HepG2 (cell line): ENCODE data around the gene SLC9A1. TPM values are rescaled to one million over a fixed set of nuclear protein-coding genes. Genes with fewer than 3 reads are reported as not detected.
A peak's percentile ranks its signal among the peaks of the same experiment; 100 is the strongest.

Experiments used
- ARID3A ChIP-seq: IDR thresholded peaks from 2 replicates; pipeline ENCODE4 v1.6.1; 2012; ENCODE audit warnings: low read depth, low read length, improper control_type of control experiment
- CBX5 ChIP-seq: sonication (generic); formaldehyde crosslinking; IDR thresholded peaks from 2 replicates; pipeline ENCODE4 v1.4.0; 2020; ENCODE audit warnings: missing genetic modification reagents, borderline replicate concordance
- ESRRA ChIP-seq: sonication (generic); formaldehyde crosslinking; IDR thresholded peaks from 2 replicates; pipeline ENCODE4 v1.5.1; 2020; ENCODE audit warnings: mild to moderate bottlenecking, low read depth, missing genetic modification reagents
- GABPB1 ChIP-seq: IDR thresholded peaks from 2 replicates; pipeline ENCODE4 v1.6.1; 2016; ENCODE audit warnings: mild to moderate bottlenecking, missing genetic modification reagents, moderate library complexity, missing compliant biosample characterization
- KLF12 ChIP-seq: sonication (generic); formaldehyde crosslinking; IDR thresholded peaks from 2 replicates; pipeline ENCODE4 v1.4.0; 2020; ENCODE audit warnings: missing genetic modification reagents, borderline replicate concordance
- KLF15 ChIP-seq: sonication (generic); formaldehyde crosslinking; IDR thresholded peaks from 2 replicates; pipeline ENCODE4 v1.8.1; 2023; ENCODE audit warnings: borderline replicate concordance, mild to moderate bottlenecking, inconsistent platforms, missing genetic modification reagents, mixed read lengths
- MYPOP ChIP-seq: sonication (generic); formaldehyde crosslinking; IDR thresholded peaks from 2 replicates; pipeline ENCODE4 v1.8.1; 2023; ENCODE audit warnings: mild to moderate bottlenecking, moderate library complexity, missing genetic modification reagents
- NKX3-1 ChIP-seq: sonication (generic); formaldehyde crosslinking; IDR thresholded peaks from 2 replicates; pipeline ENCODE4 v1.5.0; 2020; ENCODE audit warnings: missing genetic modification reagents
- ONECUT2 ChIP-seq: sonication (generic); formaldehyde crosslinking; IDR thresholded peaks from 2 replicates; pipeline ENCODE4 v1.4.0; 2020; ENCODE audit warnings: missing genetic modification reagents
- SALL1 ChIP-seq: sonication (generic); formaldehyde crosslinking; IDR thresholded peaks from 2 replicates; pipeline ENCODE4 v1.8.0; 2022; ENCODE audit warnings: mild to moderate bottlenecking, missing genetic modification reagents
- SIX4 ChIP-seq: sonication (generic); formaldehyde crosslinking; IDR thresholded peaks from 2 replicates; pipeline ENCODE4 v1.4.0; 2020; ENCODE audit warnings: missing genetic modification reagents
- TOE1 ChIP-seq: sonication (generic); formaldehyde crosslinking; IDR thresholded peaks from 2 replicates; pipeline ENCODE4 v1.4.0; 2020; ENCODE audit warnings: mild to moderate bottlenecking, missing genetic modification reagents
- ZFAT ChIP-seq: sonication (generic); formaldehyde crosslinking; conservative IDR thresholded peaks from 2 replicates; pipeline ENCODE4 v1.8.1; 2023; ENCODE audit warnings: missing genetic modification reagents, inconsistent platforms
- ZFP36L2 ChIP-seq: sonication (generic); formaldehyde crosslinking; IDR thresholded peaks from 2 replicates; pipeline ENCODE4 v1.4.0; 2020; ENCODE audit warnings: missing genetic modification reagents
- ZFP37 ChIP-seq: sonication (generic); formaldehyde crosslinking; IDR thresholded peaks from 2 replicates; pipeline ENCODE4 v1.4.0; 2020; ENCODE audit warnings: missing genetic modification reagents, borderline replicate concordance
- ZNF292 ChIP-seq: sonication (generic); formaldehyde crosslinking; IDR thresholded peaks from 2 replicates; pipeline ENCODE4 v1.8.1; 2022; ENCODE audit warnings: mild to moderate bottlenecking, low read depth, missing genetic modification reagents, borderline replicate concordance
- ZNF337 ChIP-seq: sonication (generic); formaldehyde crosslinking; IDR thresholded peaks from 2 replicates; pipeline ENCODE4 v1.5.1; 2020; ENCODE audit warnings: missing genetic modification reagents, low read depth, mild to moderate bottlenecking, borderline replicate concordance
- ZNF547 ChIP-seq: sonication (generic); formaldehyde crosslinking; IDR thresholded peaks from 2 replicates; pipeline ENCODE4 v1.5.1; 2020; ENCODE audit warnings: mild to moderate bottlenecking, missing genetic modification reagents
- ZNF556 ChIP-seq: sonication (generic); formaldehyde crosslinking; IDR thresholded peaks from 2 replicates; pipeline ENCODE4 v1.4.0; 2020; ENCODE audit warnings: mild to moderate bottlenecking, missing genetic modification reagents, borderline replicate concordance
- ZSCAN30 ChIP-seq: sonication (generic); formaldehyde crosslinking; IDR thresholded peaks from 2 replicates; pipeline ENCODE4 v1.5.0; 2020; ENCODE audit warnings: mild to moderate bottlenecking, missing genetic modification reagents
- polyA plus RNA-seq, 8 experiments: library from polyadenylated mRNA; depleted of rRNA in 3 of 8; stranded (reverse) in 7 of 8; unstranded in 1 of 8; fragments of >200 nt; fragmentation: Illumina TruSeq in 4 of 8; extraction: Trizol in 4 of 8; gene quantifications; 2 replicates each; pipeline versions ENCODE4 v1.2.1 to v1.2.3, GENCODE V29; 2011 to 2016; ENCODE audit warnings: low read depth in 4 of 8, missing spikeins in 1 of 8, mixed read lengths in 1 of 8; ENCODE audit not compliant: insufficient read depth in 1 of 8
- total RNA-seq, 5 experiments: library from RNA; depleted of rRNA; stranded (reverse); fragments of >200 nt; fragmentation: Illumina TruSeq; extraction: Trizol; gene quantifications; 2 replicates each; pipeline ENCODE4 v1.2.3, GENCODE V29; 2016; ENCODE audit warnings: low read depth in 1 of 5

The SLC9A1 gene
- total and polyA plus RNA-seq, 2 of the 13 experiments (the other 11 are each of a cell fraction or from before 2014, with no cell fraction given) = 1.4 to 2.9 TPM

GRCh38 chr1:27154991-27155781 lies at the start of gene SLC9A1 (continued):
- TF ChIP-seq ARID3A (peak; percentile 49; the same call in 1 of the 2 replicates), SIX4 (peak; percentile 49; the same call in 1 of the 2 replicates), ESRRA (CRISPR knock-in tag) (peak; percentile 71; the same call in 1 of the 2 replicates), KLF15 (CRISPR knock-in tag) (peak; percentile 86; the same call in 1 of the 2 replicates), ONECUT2 (CRISPR knock-in tag) (no peak), ZNF547 (CRISPR knock-in tag) (peak; percentile 78; the same call in 1 of the 2 replicates), CBX5 (CRISPR knock-in tag) (peak; percentile 93; the same call in 1 of the 2 replicates), ZNF556 (CRISPR knock-in tag) (peak; percentile 74; the same call in 1 of the 2 replicates), ZFAT (0 out of 2 replicates have a peak, but pooled peaks have one; percentile 52), SALL1 (peak; percentile 93), KLF12 (CRISPR knock-in tag) (peak; percentile 95), ZSCAN30 (CRISPR knock-in tag) (no peak), TOE1 (CRISPR knock-in tag) (no peak), ZNF292 (CRISPR knock-in tag) (0 out of 2 replicates have a peak, but pooled peaks have one; percentile 23), ZNF337 (CRISPR knock-in tag) (no peak), ZFP37 (0 out of 2 replicates have a peak, but pooled peaks have one; percentile 71), MYPOP (CRISPR knock-in tag) (peak; percentile 91), NKX3-1 (CRISPR knock-in tag) (peak; percentile 93), GABPB1 (peak; percentile 86), ZFP36L2 (CRISPR knock-in tag) (peak; percentile 86; the same call in 1 of the 2 replicates)
